Endothelial cell (in vitro differentiated cells): ENCODE measurements around the gene DNAJB13. TPM values are rescaled to one million over a fixed set of nuclear protein-coding genes. Genes with fewer than 3 reads are reported as not detected.

Experiments
- DNase-seq: peaks from one replicate; pipeline ENCODE4 v3.0.0; 2021; ENCODE audit warnings: low spot score
- H3K27ac Mint-ChIP-seq: one replicate; pipeline ENCODE4 v1.8.0; 2021; ENCODE audit warnings: mixed read lengths, inconsistent platforms; ENCODE audit not compliant: unreplicated experiment
- H3K27me3 Mint-ChIP-seq: one replicate; pipeline ENCODE4 v1.8.0; 2021; ENCODE audit warnings: mild to moderate bottlenecking, moderate library complexity, mixed read lengths, inconsistent platforms; ENCODE audit not compliant: unreplicated experiment
- H3K36me3 Mint-ChIP-seq: one replicate; pipeline ENCODE4 v1.8.0; 2021; ENCODE audit warnings: mild to moderate bottlenecking, low read depth, mixed read lengths, inconsistent platforms; ENCODE audit not compliant: unreplicated experiment
- H3K4me1 Mint-ChIP-seq: one replicate; pipeline ENCODE4 v1.8.0; 2021; ENCODE audit warnings: mild to moderate bottlenecking, mixed read lengths, inconsistent platforms; ENCODE audit not compliant: unreplicated experiment
- H3K4me3 Mint-ChIP-seq: one replicate; pipeline ENCODE4 v1.8.0; 2021; ENCODE audit warnings: mild to moderate bottlenecking, mixed read lengths, inconsistent platforms; ENCODE audit not compliant: unreplicated experiment
- H3K9me3 Mint-ChIP-seq: one replicate; pipeline ENCODE4 v1.8.0; 2021; ENCODE audit warnings: mixed read lengths, inconsistent platforms; ENCODE audit not compliant: unreplicated experiment
- long read RNA-seq: library from polyadenylated mRNA; unstranded; transcript quantifications from one replicate; pipeline ENCODE4 v2.0.0, GENCODE V29; 2020; ENCODE audit not compliant: unreplicated experiment
- total RNA-seq: library from RNA; stranded (reverse); fragmentation: NEBNext Ultra II Directional; extraction: Animal tissue kit (Norgen Biotek cat#: 25700); gene quantifications from one replicate; pipeline ENCODE4 v1.2.1, GENCODE V29; 2021; ENCODE audit not compliant: unreplicated experiment
- TF ChIP-seq, protein P1 (sequence below): fragments of 200-600 bp; sonication (generic); IDR thresholded peaks from one replicate; pipeline ENCODE4 v1.5.0; 2021; ENCODE audit warnings: antibody characterized with exemption; ENCODE audit not compliant: unreplicated experiment

DNAJB13 gene, protein sequence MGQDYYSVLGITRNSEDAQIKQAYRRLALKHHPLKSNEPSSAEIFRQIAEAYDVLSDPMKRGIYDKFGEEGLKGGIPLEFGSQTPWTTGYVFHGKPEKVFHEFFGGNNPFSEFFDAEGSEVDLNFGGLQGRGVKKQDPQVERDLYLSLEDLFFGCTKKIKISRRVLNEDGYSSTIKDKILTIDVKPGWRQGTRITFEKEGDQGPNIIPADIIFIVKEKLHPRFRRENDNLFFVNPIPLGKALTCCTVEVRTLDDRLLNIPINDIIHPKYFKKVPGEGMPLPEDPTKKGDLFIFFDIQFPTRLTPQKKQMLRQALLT
- 0.36 TPM for total RNA-seq
- long read RNA-seq: 0 reads

DNA sequence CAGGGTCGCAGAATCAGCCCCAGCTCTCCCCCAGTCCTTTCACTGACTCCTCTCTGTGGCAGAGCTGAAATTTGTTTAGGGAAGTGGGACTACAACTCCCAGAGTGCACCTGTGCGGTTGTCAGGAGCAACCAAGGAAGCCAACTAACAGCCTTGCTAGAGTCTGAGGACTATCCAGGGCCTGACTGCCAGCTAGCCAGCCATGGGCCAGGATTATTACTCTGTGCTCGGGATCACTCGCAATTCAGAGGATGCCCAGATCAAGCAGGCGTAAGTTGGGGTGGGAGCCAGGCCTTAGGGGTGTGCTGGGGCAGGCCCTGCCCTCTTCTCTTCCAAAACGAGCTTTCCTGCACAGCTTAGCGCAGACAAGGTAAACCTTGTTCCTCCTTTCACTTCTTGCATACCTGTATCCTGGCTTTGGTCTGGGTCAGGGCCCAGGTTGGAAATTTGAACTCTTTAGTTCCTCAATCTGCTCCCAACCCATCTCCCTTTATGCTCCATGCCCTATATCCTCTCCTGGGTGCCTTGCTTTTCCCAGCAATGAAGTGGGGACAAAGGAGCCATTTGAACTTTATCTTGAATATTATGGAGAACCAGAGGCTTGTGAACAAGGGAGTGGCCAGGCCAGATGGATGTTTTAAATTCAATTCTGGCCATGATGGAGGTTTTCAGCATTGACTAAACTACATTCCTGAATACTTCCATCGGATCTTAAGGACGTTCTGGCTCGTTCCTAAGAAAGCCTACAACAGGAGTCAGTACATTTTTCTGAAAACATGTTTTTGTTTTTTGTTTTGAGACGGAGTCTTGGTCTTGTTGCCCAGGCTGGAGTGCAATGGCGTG is at the start of gene DNAJB13:
TSS of gene DNAJB13 (plus strand) at position 158 of the 842 bp plus-strand sequence. CDS start at position 202, 44 bp downstream.
- TF ChIP-seq, protein P1, sequence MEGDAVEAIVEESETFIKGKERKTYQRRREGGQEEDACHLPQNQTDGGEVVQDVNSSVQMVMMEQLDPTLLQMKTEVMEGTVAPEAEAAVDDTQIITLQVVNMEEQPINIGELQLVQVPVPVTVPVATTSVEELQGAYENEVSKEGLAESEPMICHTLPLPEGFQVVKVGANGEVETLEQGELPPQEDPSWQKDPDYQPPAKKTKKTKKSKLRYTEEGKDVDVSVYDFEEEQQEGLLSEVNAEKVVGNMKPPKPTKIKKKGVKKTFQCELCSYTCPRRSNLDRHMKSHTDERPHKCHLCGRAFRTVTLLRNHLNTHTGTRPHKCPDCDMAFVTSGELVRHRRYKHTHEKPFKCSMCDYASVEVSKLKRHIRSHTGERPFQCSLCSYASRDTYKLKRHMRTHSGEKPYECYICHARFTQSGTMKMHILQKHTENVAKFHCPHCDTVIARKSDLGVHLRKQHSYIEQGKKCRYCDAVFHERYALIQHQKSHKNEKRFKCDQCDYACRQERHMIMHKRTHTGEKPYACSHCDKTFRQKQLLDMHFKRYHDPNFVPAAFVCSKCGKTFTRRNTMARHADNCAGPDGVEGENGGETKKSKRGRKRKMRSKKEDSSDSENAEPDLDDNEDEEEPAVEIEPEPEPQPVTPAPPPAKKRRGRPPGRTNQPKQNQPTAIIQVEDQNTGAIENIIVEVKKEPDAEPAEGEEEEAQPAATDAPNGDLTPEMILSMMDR: no peak
- no peak within 1 kb of the TSS for H3K4me3 Mint-ChIP-seq
- peaks cover under 1% of the 10 kb centered on the region for H3K4me1 Mint-ChIP-seq
- peak within 1 kb of the TSS; percentile 13 for H3K27ac Mint-ChIP-seq
- peaks cover under 1% of the 10 kb centered on the region for H3K27me3 Mint-ChIP-seq
- peak; percentile 67 for DNase-seq
- H3K9me3 Mint-ChIP-seq: no peaks in the 10 kb centered on the region
- no peaks in the 10 kb centered on the region for H3K36me3 Mint-ChIP-seq

DNA sequence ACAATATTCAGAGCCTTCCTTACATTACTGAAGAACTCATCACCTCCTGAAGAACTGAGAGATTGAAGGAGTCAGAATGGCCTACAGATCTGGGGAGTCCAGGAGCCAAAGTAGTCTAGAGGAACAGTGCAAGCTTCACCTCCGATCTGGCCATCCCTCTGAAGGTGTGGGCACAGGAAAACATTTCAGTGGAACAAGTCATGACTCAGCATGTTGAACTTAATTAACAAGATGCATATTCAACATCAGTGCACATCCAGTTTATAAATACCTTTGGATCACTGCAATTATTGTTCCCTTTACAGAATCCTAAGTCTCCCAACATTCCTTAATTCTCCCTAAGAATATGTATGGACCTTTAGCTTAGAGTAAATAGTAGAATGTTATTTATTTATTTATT is 48.5 kb upstream of the DNAJB13 start:
- H3K27me3 Mint-ChIP-seq: no peaks in the 10 kb centered on the region
- peaks cover 7% of the 10 kb centered on the region for H3K36me3 Mint-ChIP-seq
- no peak for DNase-seq
- TF ChIP-seq, protein P1: no peak
- H3K9me3 Mint-ChIP-seq: no peaks in the 10 kb centered on the region
- no peak overlapping the region for H3K4me3 Mint-ChIP-seq
- no peak overlapping the region for H3K27ac Mint-ChIP-seq
- no peaks in the 10 kb centered on the region for H3K4me1 Mint-ChIP-seq

DNA sequence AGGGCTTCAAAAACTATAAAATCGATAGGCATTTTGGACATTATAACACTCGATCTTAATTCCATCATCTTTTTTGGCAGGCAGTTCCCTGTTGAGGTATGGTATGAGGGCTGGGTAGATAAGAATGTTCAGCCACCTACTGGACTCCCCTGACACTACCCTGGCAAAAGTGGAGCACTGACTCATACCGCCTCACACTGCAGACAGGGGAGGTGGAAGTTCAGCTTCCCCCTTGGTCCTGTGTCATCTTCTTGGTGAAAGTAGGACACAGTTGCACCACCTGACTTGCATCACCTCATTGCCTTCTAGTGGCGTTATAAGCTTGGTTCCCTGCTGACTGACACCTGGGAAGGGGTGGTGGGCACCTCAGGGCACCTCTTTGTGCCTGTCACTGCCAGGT is 43.6 kb upstream of the DNAJB13 start:
- Mint-ChIP-seq H3K9me3 (no peaks in the 10 kb centered on the region), H3K36me3 (peaks cover 14% of the 10 kb centered on the region), H3K27ac (no peak overlapping the region), H3K4me1 (peaks cover 5% of the 10 kb centered on the region), H3K4me3 (no peak overlapping the region), H3K27me3 (no peaks in the 10 kb centered on the region)
- no peak for DNase-seq
- TF ChIP-seq, protein P1: no peak

DNA sequence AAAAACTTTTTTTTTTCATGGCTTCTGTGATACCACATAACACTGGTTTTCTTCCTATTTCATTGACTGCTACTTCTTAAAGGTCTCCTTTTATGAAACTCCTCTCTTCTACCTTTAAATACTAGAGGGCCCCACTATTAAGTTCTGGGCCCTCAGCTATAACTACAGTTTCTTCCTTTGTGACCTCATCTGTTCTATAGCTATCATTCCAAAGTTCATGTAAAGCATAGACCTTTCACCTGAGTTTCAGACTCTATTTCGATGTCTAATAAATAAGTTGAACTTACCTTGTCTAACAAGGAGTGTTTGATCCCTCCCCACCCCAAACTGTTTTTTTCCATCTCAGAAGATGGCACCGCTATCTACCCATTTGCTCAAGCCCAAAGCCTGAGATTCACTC is 38.8 kb upstream of the DNAJB13 start:
- H3K27me3 Mint-ChIP-seq: peaks cover 1% of the 10 kb centered on the region
- H3K9me3 Mint-ChIP-seq: no peaks in the 10 kb centered on the region
- no peak for DNase-seq
- H3K27ac Mint-ChIP-seq: no peak overlapping the region
- no peak overlapping the region for H3K4me3 Mint-ChIP-seq
- H3K36me3 Mint-ChIP-seq: peaks cover 16% of the 10 kb centered on the region
- peaks cover 5% of the 10 kb centered on the region for H3K4me1 Mint-ChIP-seq
- TF ChIP-seq, protein P1: no peak

DNA sequence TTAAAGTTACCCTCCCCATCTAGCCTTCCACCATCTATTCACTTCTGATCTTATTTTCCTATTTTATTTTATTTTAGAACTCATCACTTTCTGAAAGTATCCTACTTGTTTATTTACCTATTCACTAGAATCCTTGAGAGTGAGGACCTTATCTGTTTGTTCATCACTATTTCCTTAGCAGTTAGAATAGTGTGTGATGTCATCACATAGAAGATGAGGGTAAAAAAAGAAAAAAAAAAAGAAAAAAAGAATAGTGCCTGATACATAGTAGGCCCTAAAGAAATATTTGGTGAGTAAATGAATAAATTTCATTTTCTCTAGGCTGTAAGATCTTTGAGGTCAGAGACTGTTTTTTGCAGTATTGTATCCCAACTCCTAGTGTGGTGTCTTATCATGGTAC is 37.4 kb upstream of the DNAJB13 start:
- no peak for DNase-seq
- no peak overlapping the region for H3K4me3 Mint-ChIP-seq
- H3K27ac Mint-ChIP-seq: no peak overlapping the region
- no peaks in the 10 kb centered on the region for H3K4me1 Mint-ChIP-seq
- peaks cover 16% of the 10 kb centered on the region for H3K36me3 Mint-ChIP-seq
- no peaks in the 10 kb centered on the region for H3K9me3 Mint-ChIP-seq
- TF ChIP-seq, protein P1: no peak
- peaks cover 1% of the 10 kb centered on the region for H3K27me3 Mint-ChIP-seq
